Stimulated activated CD4-positive, alpha-beta T cell treated with anti-CD3 and anti-CD28 coated beads, Interleukin-4, amount 100 ng/mL, for 48 hours (primary cell): ENCODE results near the gene DEAF1.

Source experiments
- DNase-seq, 2 donors: peaks; one replicate each; pipeline ENCODE4 v3.0.0-alpha.2; 2020; ENCODE audit warnings: low read depth in 2 of 2

Gene DEAF1

DNA sequence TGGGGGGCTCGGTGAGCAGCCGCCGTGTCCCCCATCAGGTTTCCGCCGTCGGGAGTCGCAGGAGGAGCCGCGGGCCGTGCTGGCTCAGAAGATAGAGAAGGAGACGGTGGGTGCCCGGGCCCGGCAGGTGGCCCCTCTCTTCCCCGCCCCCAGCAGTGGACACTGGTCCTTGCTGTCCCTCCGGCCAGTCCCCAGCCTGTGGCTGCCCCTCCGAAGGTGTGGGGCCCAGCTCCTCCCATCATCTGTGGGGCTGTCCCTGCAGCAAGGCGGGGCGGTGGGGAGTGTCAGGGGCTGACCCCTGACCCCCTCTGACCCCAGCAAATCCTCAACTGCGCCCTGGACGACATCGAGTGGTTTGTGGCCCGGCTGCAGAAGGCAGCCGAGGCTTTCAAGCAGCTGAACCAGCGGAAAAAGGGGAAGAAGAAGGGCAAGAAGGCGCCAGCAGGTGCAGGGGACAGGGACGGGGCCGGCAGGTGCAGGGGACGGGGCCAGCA lies 26.3 kb upstream of the DEAF1 start:
- no peak for DNase-seq

- DNase-seq, result no peak
Observed at GRCh38 chr11:720642-721246, 25.7 kb upstream of the DEAF1 start.

- DNase-seq, result no peak
Observed at GRCh38 chr11:720017-720641, 25.1 kb upstream of the DEAF1 start.

DNA sequence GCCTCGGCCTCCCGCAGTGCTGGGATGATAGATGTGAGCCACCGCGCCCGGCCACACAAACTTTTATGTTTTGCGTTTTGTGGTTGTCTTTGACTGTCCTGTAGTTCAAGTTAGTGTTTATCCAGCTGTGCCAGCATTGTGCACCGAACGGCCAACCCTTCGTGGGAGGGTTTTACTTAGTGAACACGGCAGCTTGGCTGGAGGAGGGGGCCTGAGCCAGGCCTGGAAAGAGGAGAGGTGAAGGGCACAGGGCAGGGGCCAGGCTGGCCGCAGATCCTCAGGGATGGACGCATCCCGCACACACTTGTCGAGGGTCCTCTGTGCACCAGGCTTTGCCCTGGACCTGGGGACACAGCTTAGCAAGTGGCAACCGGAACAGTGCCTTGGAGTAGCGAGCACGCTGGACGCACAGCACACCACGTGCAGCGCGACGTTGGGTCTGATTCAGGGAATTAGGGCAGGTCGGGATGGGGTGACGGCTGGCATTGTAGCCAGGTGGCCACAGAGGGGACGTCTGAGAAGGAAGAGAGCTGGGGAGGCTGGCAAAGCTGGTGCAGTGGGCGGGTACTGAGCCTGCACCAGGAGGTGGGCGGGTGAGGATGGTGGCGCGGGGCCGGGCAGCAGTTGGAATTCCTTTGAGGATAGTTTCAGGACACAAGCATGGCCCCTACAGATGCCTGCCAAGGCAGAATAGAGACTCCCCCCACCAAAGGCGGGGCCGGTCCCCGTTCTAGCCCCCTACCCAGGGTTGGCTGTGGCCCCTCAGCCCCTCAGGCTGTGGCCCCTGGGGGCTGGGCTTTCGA lies 24.4 kb upstream of the DEAF1 start:
- no peak for DNase-seq

DNA sequence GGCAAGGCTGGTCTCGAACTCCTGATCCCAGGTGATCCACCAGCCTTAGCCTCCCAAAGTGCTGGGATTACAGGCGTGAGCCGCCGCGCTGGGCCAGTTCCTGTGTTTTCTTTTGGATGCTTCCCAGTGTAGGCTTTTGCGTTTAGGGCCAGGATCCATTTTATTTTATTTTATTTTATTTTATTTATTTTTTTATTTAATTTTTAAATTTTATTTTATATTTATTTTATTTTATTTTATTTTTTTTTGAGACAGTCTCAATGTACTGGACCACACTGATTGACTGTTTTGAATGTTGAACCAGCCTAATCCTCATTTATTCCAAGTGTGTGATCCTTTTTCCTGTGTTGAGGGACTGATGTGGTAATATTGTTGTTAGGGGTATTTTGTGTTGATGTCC lies 19.4 kb upstream of the DEAF1 start:
- no peak for DNase-seq

DNA sequence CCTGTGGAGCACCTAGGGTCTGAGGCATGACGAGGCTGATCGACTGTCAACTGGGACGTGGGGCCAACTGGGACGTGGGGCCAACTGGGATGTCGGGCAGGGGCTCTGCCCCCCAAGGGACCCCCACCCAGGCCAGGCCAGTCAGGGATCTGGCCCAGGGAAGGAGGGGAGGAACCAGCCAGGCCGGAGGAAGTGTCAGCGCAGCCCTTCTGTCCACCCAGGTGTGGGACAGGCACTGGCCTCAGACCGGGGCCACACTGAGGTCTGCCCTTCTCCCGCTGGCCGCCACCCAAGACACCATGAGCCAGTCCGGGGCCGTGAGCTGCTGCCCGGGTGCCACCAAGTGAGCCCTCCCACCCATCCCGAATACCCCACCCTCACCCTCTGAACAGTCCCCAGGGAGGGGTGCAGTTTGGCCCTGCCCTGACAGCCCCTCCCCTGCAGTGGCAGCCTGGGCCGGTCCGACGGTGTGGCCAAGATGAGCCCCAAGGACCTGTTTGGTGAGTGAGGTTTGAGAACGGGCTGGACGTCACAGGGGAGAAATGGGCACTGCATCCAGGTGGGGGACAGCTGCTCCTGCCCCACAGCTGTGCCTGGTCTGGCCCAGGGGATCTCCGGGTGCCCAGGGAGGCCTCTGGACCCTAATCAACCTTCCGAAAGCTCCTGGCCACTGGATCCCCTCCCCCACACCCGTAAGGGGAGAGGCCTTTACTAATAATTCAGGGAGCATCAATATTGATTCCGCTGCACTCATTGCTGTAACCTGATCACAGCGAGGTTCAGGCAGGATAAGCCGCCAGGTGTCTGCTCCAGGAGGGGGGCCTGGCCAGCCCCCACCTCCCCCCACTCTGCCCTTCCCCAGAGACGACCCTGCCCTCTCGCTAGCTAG lies 14.3 kb upstream of the DEAF1 start:
- no peak for DNase-seq

DNA sequence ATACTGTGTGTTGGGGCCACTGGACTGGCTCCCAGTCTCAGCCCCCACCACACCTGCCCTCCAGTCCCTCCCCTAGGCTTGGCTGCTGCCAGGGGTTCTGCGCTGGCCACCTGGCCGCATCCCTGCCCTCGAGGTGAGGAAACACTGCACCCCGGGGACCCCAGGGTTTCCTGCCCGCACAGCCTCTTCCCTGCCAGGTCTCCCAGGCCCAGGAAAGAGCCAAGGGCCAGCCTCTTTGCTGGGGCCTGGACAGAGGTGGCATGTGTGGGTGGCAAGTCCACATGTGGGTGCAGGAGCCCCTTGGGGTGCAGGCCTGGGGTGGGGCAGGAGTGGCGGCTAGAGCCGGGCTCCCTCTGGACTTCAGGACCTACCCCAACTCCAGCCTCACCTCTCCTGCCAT lies 13.5 kb upstream of the DEAF1 start:
- no peak for DNase-seq

- DNase-seq, result no peak
Observed at GRCh38 chr11:707817-708420, 12.9 kb upstream of the DEAF1 start.

- no peak for DNase-seq
Observed at GRCh38 chr11:706957-707816, 12.2 kb upstream of the DEAF1 start.

DNA sequence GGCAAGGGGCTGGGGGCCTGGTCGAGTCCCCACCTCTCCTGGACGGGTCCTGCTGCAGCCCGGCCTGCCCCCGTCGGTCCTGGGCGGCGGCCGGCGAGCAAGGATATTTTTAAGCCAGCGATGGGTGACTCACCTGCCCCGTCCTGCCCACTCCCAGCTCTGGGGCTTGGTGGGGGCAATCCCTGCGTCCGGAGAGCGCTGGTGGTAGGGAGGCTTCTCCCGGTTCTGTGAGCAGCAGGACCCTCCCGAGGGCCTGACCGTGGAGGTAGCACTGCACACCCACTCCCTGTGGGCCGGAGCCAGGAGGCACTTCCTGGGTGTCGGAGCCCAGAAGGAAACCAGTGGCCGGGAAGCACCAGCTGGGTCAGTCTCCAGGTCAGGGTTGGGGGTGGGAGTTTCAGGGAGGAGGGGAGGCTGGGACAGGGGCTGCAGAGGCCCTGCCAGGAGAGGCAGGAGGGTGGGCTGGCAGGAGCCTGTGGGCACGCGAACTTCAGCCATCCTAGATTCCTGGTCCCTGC lies 11.5 kb upstream of the DEAF1 start:
- DNase-seq, result no peak

- DNase-seq, result no peak
Observed at GRCh38 chr11:705646-706438, 10.8 kb upstream of the DEAF1 start, which contains the start of gene EPS8L2. Gene EPS8L2, plus strand, starts transcription at chr11:706231. Its CDS starts 3,177 bp downstream, at chr11:709408.

DNA sequence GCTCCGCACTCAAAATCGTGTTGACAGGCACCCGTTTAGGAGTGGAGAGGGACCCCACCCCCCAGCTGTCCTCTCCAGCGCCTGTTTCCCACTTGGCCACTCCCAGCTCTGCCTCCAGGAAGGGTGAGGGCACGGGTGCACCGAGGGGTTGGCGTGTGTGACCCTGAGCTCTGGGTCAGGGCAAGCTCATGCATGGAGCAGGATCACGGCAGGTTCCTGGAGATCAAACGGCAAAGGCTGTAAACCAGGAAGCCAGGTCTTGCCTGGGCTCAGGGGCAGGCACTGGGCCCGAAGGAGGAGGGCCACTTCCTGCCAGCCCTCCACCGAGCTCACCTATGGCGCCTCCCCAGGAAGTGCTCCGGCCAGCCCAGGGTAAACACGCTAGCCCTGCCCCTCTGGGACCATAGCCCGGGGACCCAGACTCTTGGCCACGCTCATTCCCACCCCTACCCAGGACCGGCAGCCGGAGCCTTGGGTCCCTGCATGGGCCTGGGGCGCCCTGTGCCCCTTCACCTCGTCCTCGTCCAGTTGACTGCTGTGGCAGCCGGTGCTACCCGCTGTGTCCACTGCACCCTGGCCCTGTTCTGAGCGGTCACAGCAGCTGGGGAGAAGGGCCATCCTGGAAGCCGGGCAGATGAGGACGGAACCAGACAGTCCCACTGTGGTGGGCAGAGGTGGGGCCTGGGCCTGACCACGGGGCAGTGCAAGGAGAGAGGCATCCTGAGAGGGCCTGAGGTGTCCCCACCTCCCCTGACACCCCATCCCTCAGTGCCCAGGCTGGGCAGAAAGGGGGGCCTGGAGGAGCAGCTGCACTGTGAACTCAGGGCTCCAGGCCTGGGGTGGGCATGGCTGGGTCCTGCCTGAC lies 10.0 kb upstream of the DEAF1 start:
- DNase-seq, result no peak

- no peak for DNase-seq
Observed at GRCh38 chr11:704228-704674, 9.2 kb upstream of the DEAF1 start.

DNA sequence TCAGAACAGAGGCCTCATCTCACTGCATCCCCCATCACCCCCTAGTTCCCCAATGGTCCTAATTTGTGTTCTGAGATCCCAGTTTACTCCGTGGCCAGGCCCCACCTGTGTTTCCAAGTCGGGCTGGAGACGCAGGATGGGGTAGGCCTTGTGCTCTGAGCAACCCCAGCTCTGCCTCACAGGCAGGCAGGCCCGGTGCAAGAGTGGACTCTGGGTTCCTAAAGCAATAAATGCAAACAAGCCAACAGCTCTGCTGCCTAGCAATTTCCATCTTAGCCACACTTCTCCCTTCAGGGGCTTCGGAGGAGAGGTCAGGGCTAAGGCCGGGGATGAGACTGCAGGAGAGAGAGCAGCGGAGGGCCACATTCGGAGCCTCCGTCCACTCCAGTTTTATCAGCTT lies 8.5 kb upstream of the DEAF1 start:
- no peak for DNase-seq

DNA sequence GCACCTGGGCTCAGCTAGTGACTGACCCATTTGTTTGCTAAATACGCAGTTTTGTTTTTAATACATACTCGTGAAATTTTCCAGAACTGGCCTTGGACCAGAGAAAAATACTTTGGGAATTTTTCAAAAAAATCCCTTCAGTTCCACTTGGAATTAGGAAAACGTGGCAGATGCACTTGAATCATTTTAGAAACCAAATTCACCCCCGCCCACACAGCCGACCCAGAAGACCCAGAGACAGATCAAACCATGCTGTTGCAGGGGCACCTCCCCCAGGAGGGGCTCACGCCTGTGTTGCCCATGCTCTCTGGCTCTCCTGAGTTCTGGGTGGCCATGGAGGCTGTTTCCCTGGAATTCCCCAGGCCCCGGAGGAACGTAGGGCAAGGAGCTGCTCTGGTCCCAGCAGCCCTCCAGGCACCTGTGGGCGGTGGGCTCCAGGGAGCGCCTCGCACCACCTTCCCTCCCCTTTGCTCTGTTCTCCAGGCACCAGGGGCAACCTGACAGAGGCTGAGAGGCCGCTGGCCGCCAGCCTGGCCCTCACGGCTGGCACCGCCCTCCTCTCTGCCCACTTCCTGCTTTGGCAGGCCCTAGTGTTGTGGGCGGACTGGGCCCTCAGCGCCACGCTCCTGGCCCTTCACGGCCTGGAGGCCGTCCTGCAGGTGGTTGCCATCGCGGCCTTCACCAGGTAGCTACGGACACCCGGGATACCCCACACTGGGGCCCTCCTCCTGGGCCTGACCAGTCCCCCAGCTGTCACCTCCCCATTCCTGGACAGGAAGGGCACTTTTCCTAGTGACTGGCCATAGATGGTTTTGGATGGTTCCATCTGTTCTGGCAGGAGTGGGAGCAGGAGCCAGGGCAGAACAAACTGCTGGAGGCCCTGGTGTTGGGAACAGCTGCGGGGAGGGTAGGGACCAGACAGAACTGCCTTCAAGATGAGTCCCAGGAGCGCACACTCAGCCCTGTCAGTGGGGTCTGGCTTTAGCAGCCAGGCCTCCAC lies 7.7 kb upstream of the DEAF1 start:
- no peak for DNase-seq

DNA sequence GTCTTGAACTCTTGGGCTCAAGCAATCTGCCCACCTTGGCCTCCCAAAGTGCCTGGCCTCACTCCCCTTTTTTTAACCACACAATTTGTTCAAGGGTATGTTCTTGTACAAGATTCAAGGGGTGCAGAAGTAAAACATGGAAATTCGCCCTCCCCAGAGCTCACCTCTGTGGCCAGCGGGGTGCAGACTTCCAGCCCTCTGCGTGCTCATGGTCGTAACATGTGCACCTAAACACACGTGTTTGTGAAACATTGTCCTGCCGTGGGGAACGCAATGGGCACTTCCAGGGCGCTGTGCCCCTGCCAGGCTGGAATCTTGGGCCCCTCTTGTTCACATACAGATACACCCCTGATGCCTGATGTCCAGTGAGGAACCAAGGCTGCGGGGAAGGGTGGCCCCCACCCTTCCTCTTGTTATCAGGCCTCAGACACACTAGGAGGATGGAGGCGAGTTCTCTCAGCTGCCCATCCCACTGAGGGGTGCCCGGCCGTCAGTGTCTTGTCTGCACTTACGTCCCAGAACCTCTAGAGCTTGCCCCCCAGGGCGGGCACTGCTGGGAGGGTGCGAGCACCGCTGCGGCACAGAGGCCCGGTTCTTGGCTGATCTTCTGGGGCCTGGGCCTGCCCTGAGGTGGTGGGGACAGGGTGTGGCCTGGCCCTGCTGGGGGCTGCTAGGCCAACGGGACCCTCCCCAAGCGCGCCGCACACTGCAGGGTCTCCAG lies 6.9 kb upstream of the DEAF1 start:
- no peak for DNase-seq
